GM11168 (cell line): ENCODE results near the gene CDC5L.

Source experiments
- in situ Hi-C: fragments of 300-500 bp; cut with MboI; formaldehyde crosslinking; loops from one replicate; pipeline ENCODE4 v1.12.0; 2022; ENCODE audit warnings: low sequenced_read_pairs; ENCODE audit not compliant: unreplicated experiment

Gene CDC5L

GRCh38 chr6:44409207-44409794, 21.8 kb downstream of the CDC5L start:
- in situ Hi-C loops = no loop called here

- in situ Hi-C loops = no loop called here
Measured at GRCh38 chr6:44410363-44410762, 22.9 kb downstream of the CDC5L start.

- in situ Hi-C loops = no loop called here
Measured at GRCh38 chr6:44411141-44411540, 23.6 kb downstream of the CDC5L start.

GRCh38 chr6:44415449-44415848, 27.9 kb downstream of the CDC5L start:
- in situ Hi-C loops = no loop called here

GRCh38 chr6:44415873-44416502, 28.5 kb downstream of the CDC5L start:
- in situ Hi-C loops = no loop called here

GRCh38 chr6:44422531-44422930, 35.0 kb downstream of the CDC5L start:
- in situ Hi-C loops = no loop called here

GRCh38 chr6:44423306-44423705, 35.8 kb downstream of the CDC5L start:
- in situ Hi-C loops = no loop called here

GRCh38 chr6:44425951-44426350, 38.4 kb downstream of the CDC5L start:
- in situ Hi-C loops = no loop called here

GRCh38 chr6:44428682-44429081, 41.2 kb downstream of the CDC5L start:
- in situ Hi-C loops = no loop called here

GRCh38 chr6:44430326-44430725, 42.8 kb downstream of the CDC5L start:
- in situ Hi-C loops = no loop called here

GRCh38 chr6:44431118-44431725, 43.7 kb downstream of the CDC5L start:
- in situ Hi-C loops = no loop called here

- in situ Hi-C loops = no loop called here
Measured at GRCh38 chr6:44432227-44432626, 44.7 kb downstream of the CDC5L start.

GRCh38 chr6:44432726-44433125, 45.2 kb downstream of the CDC5L start:
- in situ Hi-C loops = no loop called here

GRCh38 chr6:44435500-44435899, 48.0 kb downstream of the CDC5L start:
- in situ Hi-C loops = no loop called here

- in situ Hi-C loops = no loop called here
Measured at GRCh38 chr6:44438827-44439226, 51.3 kb downstream of the CDC5L start.

GRCh38 chr6:44439270-44440045, 52.0 kb downstream of the CDC5L start:
- in situ Hi-C loops = no loop called here

- in situ Hi-C loops = no loop called here
Measured at GRCh38 chr6:44441091-44441855, 53.8 kb downstream of the CDC5L start.

- in situ Hi-C loops = no loop called here
Measured at GRCh38 chr6:44442236-44442635, 54.7 kb downstream of the CDC5L start.

GRCh38 chr6:44442833-44443444, 55.4 kb downstream of the CDC5L start:
- in situ Hi-C loops = no loop called here

- in situ Hi-C loops = no loop called here
Measured at GRCh38 chr6:44444853-44445252, 57.3 kb downstream of the CDC5L start.
